Esophagus mucosa (tissue), 1 donor: Measurements from ENCODE around the gene TMSB15C. TPM values are rescaled to one million over a fixed set of nuclear protein-coding genes. Genes with fewer than 3 reads are reported as not detected.
"Not testable (repeated sequence)": the region's sequence is repeated elsewhere in the genome, so short reads cannot be mapped to it uniquely, and the experiment has no call there.

Source experiments
- ATAC-seq: fragments of 200-7000 bp; cut with Tn5 transposase; one replicate; pipeline ENCODE4 v1.9.1; 2020
- total RNA-seq: library from RNA; stranded (reverse); gene quantifications from one replicate; pipeline ENCODE4 v1.2.4, GENCODE V29; 2023
- donor health status: DM: yes; HTN: yes; CAD: no.

The TMSB15C gene
- total RNA-seq = 0.12 TPM

- peak; percentile 60 for ATAC-seq
These were observed at the start of gene TMSB15C for GRCh38 chrX:104075778-104076445. Gene TMSB15C (minus strand): TSS chrX:104076236.

- no peak for ATAC-seq
These were observed 46.8 kb upstream of the TMSB15C start for GRCh38 chrX:104122829-104123228.

- ATAC-seq = no peak
These were observed 42.7 kb upstream of the TMSB15C start for GRCh38 chrX:104118765-104119164.

- ATAC-seq = no peak
These were observed 41.7 kb upstream of the TMSB15C start for GRCh38 chrX:104117759-104118158.

GRCh38 chrX:104113222-104113965, 37.4 kb upstream of the TMSB15C start:
- ATAC-seq = peak; percentile 62

GRCh38 chrX:104112326-104112951, 36.4 kb upstream of the TMSB15C start, which contains the start of gene ZCCHC18:
Gene ZCCHC18 (plus strand): TSS chrX:104112523. CDS start chrX:104114112, 1,589 bp downstream.
- peak; percentile 39 for ATAC-seq

- ATAC-seq = not testable (repeated sequence)
These were observed 34.6 kb upstream of the TMSB15C start for GRCh38 chrX:104110491-104111240.

- ATAC-seq = no peak
These were observed 32.9 kb upstream of the TMSB15C start for GRCh38 chrX:104108955-104109354.

GRCh38 chrX:104105330-104106262, 29.6 kb upstream of the TMSB15C start:
- ATAC-seq = no peak

- no peak for ATAC-seq
These were observed 28.6 kb upstream of the TMSB15C start for GRCh38 chrX:104104676-104105075.

GRCh38 chrX:104098919-104099318, 22.9 kb upstream of the TMSB15C start:
- no peak for ATAC-seq

GRCh38 chrX:104098151-104098808, 22.2 kb upstream of the TMSB15C start:
- ATAC-seq = peak; percentile 72

GRCh38 chrX:104085919-104086318, 9.9 kb upstream of the TMSB15C start:
- ATAC-seq = no peak

GRCh38 chrX:104085477-104085876, 9.4 kb upstream of the TMSB15C start:
- no peak for ATAC-seq

GRCh38 chrX:104084534-104085277, 8.7 kb upstream of the TMSB15C start:
- no peak for ATAC-seq

GRCh38 chrX:104084063-104084462, 8.0 kb upstream of the TMSB15C start:
- no peak for ATAC-seq

- ATAC-seq = not testable (repeated sequence)
These were observed 1.8 kb upstream of the TMSB15C start for GRCh38 chrX:104077854-104078253.

- not testable (repeated sequence) for ATAC-seq
These were observed 13.4 kb downstream of the TMSB15C start for GRCh38 chrX:104062636-104063035.

- ATAC-seq = not testable (repeated sequence)
These were observed 21.1 kb downstream of the TMSB15C start for GRCh38 chrX:104054956-104055355.

GRCh38 chrX:104047171-104047570, 28.9 kb downstream of the TMSB15C start:
- ATAC-seq = no peak
